SK-N-SH (cell line): Measurements from ENCODE around the gene UCKL1. TPM values are rescaled to one million over a fixed set of nuclear protein-coding genes. Genes with fewer than 3 reads are reported as not detected.

Experiments used
- CTCF ChIA-PET: fragments of 300-600, 350-600 bp; formaldehyde crosslinking; extraction: SDS; loops from one replicate; lab custom pipeline; 2021; lab: Yijun Ruan, JAX
- POLR2A ChIA-PET: fragments of 350-600 bp; sonication (Branson Sonifier 250); formaldehyde crosslinking; extraction: SDS; loops from one replicate; lab custom pipeline; 2020; ENCODE audit warnings: antibody characterized with exemption, inconsistent platforms; lab: Yijun Ruan, JAX
- DNase-seq: peaks from one replicate; pipeline ENCODE4 v3.0.0; 2012
- H2AFZ ChIP-seq: fragments of 200-600 bp; sonication (generic); 2 replicates; pipeline ENCODE4 v1.8.1; 2016; ENCODE audit warnings: antibody characterized with exemption, mild to moderate bottlenecking, low read depth
- H3F3A ChIP-seq: fragments of 200-600 bp; sonication (generic); replicated peaks from 2 replicates; pipeline ENCODE3; 2016; ENCODE audit warnings: antibody characterized with exemption, mild to moderate bottlenecking; ENCODE audit not compliant: insufficient read depth
- H3K27ac ChIP-seq, 2 experiments: fragments of 200-500 bp in 1 of 2; fragments of 200-600 bp in 1 of 2; sonication (Bioruptor generic) in 1 of 2; sonication (generic), shearing (Covaris generic) in 1 of 2; 2 replicates each; pipeline versions ENCODE4 v1.5.1 to v1.6.1; 2014 to 2016; ENCODE audit warnings: low read depth in 2 of 2, inconsistent platforms in 1 of 2, low read length in 1 of 2, mild to moderate bottlenecking in 1 of 2, mixed read lengths in 1 of 2
- H3K27me3 ChIP-seq: fragments of 200-600 bp; sonication (generic), shearing (Covaris generic); 2 replicates; pipeline ENCODE4 v1.6.1; 2016; ENCODE audit warnings: mixed run types; ENCODE audit not compliant: insufficient read depth
- H3K36me3 ChIP-seq, 2 experiments: fragments of 200-500 bp in 1 of 2; fragments of 200-600 bp in 1 of 2; sonication (Bioruptor generic) in 1 of 2; sonication (generic) in 1 of 2; replicated peaks in 1 of 2; 2 replicates each; pipeline versions ENCODE3 to v1.5.1; 2014 to 2016; ENCODE audit warnings: low read length in 1 of 2, mild to moderate bottlenecking in 1 of 2; ENCODE audit not compliant: insufficient read depth in 2 of 2, control insufficient read depth in 1 of 2
- H3K4me1 ChIP-seq, 2 experiments: fragments of 200-500 bp in 1 of 2; fragments of 200-600 bp in 1 of 2; sonication (Bioruptor generic) in 1 of 2; sonication (generic), shearing (Covaris generic) in 1 of 2; 2 replicates each; pipeline versions ENCODE4 v1.5.1 to v1.6.1; 2014 to 2016; ENCODE audit warnings: low read depth in 1 of 2, low read length in 1 of 2, mixed run types in 1 of 2; ENCODE audit not compliant: insufficient read depth in 2 of 2, control insufficient read depth in 1 of 2
- H3K4me2 ChIP-seq: fragments of 200-600 bp; sonication (generic), shearing (Covaris generic); 2 replicates; pipeline ENCODE4 v1.6.1; 2017; ENCODE audit warnings: mixed run types
- H3K4me3 ChIP-seq, 2 experiments: fragments of 200-500 bp in 1 of 2; fragments of 200-600 bp in 1 of 2; sonication (Bioruptor generic) in 1 of 2; sonication (generic), shearing (Covaris generic) in 1 of 2; 2 replicates each; pipeline versions ENCODE4 v1.5.1 to v1.8.1; 2014 to 2016; ENCODE audit warnings: low read depth in 2 of 2, inconsistent platforms in 1 of 2, low read length in 1 of 2, mild to moderate bottlenecking in 1 of 2, mixed read lengths in 1 of 2, moderate library complexity in 1 of 2
- H3K79me2 ChIP-seq: fragments of 200-600 bp; sonication (generic); 2 replicates; pipeline ENCODE4 v1.8.1; 2017; ENCODE audit warnings: mild to moderate bottlenecking; ENCODE audit not compliant: insufficient read depth
- H3K9ac ChIP-seq: fragments of 200-600 bp; sonication (generic); 2 replicates; pipeline ENCODE4 v1.6.1; 2017; ENCODE audit warnings: mixed run types
- H3K9me2 ChIP-seq: fragments of 200-600 bp; sonication (generic); 2 replicates; pipeline ENCODE4 v1.6.1; 2017; ENCODE audit warnings: mixed run types
- H3K9me3 ChIP-seq: fragments of 200-600 bp; sonication (generic); 2 replicates; pipeline ENCODE4 v1.6.1; 2017; ENCODE audit warnings: mixed run types, mild to moderate bottlenecking, moderate library complexity
- H4K20me1 ChIP-seq: fragments of 200-600 bp; sonication (generic); 2 replicates; pipeline ENCODE4 v1.6.1; 2017; ENCODE audit warnings: mild to moderate bottlenecking, mixed run types; ENCODE audit not compliant: insufficient read depth
- CHD2 ChIP-seq: fragments of 150-350 bp; IDR thresholded peaks from 2 replicates; pipeline ENCODE4 v1.6.1; 2018; ENCODE audit warnings: low read length; ENCODE audit not compliant: partially characterized antibody
- ELF1 ChIP-seq: IDR thresholded peaks from 2 replicates; pipeline ENCODE4 v1.4.0; 2012
- FOSL2 ChIP-seq: IDR thresholded peaks from 2 replicates; pipeline ENCODE4 v1.4.0; 2012; ENCODE audit warnings: low read depth, mild to moderate bottlenecking, moderate library complexity, borderline replicate concordance
- GABPA ChIP-seq: IDR thresholded peaks from 2 replicates; pipeline ENCODE4 v1.4.0; 2012; ENCODE audit warnings: low read depth, mild to moderate bottlenecking
- MXI1 ChIP-seq: IDR thresholded peaks from 2 replicates; pipeline ENCODE4 v1.6.1; 2012; ENCODE audit warnings: mild to moderate bottlenecking, low read depth, low read length, improper control_type of control experiment
- NFIC ChIP-seq: IDR thresholded peaks from 2 replicates; pipeline ENCODE4 v1.4.0; 2012; ENCODE audit warnings: borderline replicate concordance
- NRF1 ChIP-seq: IDR thresholded peaks from 2 replicates; pipeline ENCODE4 v1.6.1; 2012; ENCODE audit warnings: low read depth, mild to moderate bottlenecking, low read length
- RAD21 ChIP-seq: IDR thresholded peaks from 2 replicates; pipeline ENCODE4 v1.6.1; 2012; ENCODE audit warnings: mild to moderate bottlenecking, low read length
- RCOR1 ChIP-seq: fragments of 150-350 bp; IDR thresholded peaks from 2 replicates; pipeline ENCODE4 v1.6.1; 2017; ENCODE audit warnings: antibody characterized with exemption, low read length
- RFX5 ChIP-seq: IDR thresholded peaks from 2 replicates; pipeline ENCODE4 v1.6.1; 2012; ENCODE audit warnings: mild to moderate bottlenecking, improper control_type of control experiment, low read length
- SIN3A ChIP-seq: IDR thresholded peaks from 2 replicates; pipeline ENCODE4 v1.6.1; 2012; ENCODE audit warnings: low read depth, mild to moderate bottlenecking, low read length, moderate library complexity, borderline replicate concordance
- TAF1 ChIP-seq: IDR thresholded peaks from 2 replicates; pipeline ENCODE4 v1.6.1; 2012; ENCODE audit warnings: low read depth, mild to moderate bottlenecking, low read length, moderate library complexity, borderline replicate concordance
- TCF12 ChIP-seq: IDR thresholded peaks from 2 replicates; pipeline ENCODE4 v1.4.0; 2012
- WGBS: methylation state at CpG from one replicate; pipeline ENCODE4 v1.1.6; 2017; ENCODE audit warnings: low lambda C conversion rate; 5-methylcytosine and 5-hydroxymethylcytosine counted together
- polyA plus RNA-seq, 3 experiments: library from polyadenylated mRNA; depleted of rRNA; stranded (reverse); fragments of >200 nt; gene quantifications; 2 replicates each; pipeline ENCODE4 v1.2.3, GENCODE V29; 2012
- TF ChIP-seq, protein P1 (sequence below): IDR thresholded peaks from 2 replicates; pipeline ENCODE4 v1.4.0; 2012; ENCODE audit warnings: low read depth, borderline replicate concordance
- TF ChIP-seq, protein P2 (sequence below): IDR thresholded peaks from 2 replicates; pipeline ENCODE4 v1.6.1; 2012; ENCODE audit warnings: mild to moderate bottlenecking, low read depth, low read length, moderate library complexity
- TF ChIP-seq, protein P3 (sequence below): fragments of 150-350 bp; IDR thresholded peaks from 2 replicates; pipeline ENCODE4 v1.6.1; 2016; ENCODE audit warnings: mild to moderate bottlenecking, low read depth, low read length
- TF ChIP-seq, protein P4 (sequence below): fragments of 200-600 bp; sonication (generic); IDR thresholded peaks from 2 replicates; pipeline ENCODE4 v1.6.1; 2017; ENCODE audit warnings: antibody characterized with exemption, mild to moderate bottlenecking, moderate library complexity

UCKL1 gene
- polyA plus RNA-seq, 1 of the 3 experiments (the other 2 are of a cell fraction): 71.6 TPM

DNA sequence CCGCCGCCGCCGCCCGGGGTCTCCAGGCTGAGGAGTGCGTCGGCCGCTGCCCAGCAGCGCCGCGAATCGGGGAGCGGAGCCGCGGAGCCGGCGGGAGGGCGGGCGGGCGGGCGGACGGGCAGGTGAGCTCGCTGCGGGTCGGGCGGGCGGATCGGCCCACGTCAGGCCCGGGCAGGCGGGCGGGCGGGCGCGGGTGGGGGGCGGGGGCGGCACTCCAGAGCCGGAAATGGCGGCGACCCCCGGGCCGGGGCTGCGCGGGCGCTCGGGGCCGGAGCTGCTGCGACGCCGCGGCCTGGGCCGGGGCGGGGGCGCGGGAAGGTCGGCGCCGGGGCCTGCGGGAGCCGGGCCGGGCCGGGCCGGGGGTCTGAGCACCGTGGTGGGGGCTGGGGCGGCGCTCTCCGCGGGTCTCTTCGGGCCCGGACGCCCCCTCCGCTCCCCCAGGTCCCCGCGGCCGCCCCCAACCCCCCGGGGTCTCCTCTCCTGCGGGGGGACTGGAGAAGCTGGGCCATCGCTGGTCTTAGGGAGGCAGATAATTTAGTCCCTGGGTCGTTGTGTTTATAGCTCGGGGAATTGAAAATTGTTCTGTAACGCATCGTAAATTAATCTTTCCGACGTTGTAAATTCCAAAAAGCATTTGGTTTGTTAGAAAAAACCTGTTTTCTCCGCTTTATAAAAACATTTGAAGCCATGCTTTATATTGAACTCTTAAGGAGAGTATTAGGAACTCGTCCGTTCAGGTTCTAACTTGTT, 60.8 kb downstream of the UCKL1 start:
- H3K79me2 ChIP-seq: peaks cover 50% of the 10 kb centered on the region
- no peak for DNase-seq
- peak overlapping the region; percentile 69 for H3K9ac ChIP-seq
- H3F3A ChIP-seq: peaks cover 25% of the 10 kb centered on the region
- peak overlapping the region; percentile 83 for H3K4me2 ChIP-seq
- ChIA-PET POLR2A (no interaction called here), CTCF (interaction anchor here (0.6 to 2.2 kb wide), 8 partner anchors 11 to 357 kb away, joined by 3 to 7 read pairs (median 3); partner anchors contain the start of gene PRPF6)
- peaks cover 7 to 15% of the 10 kb centered on the region in 2 experiments; a peak in 3 of 4 replicates for H3K4me1 ChIP-seq
- H3K4me3 ChIP-seq: peak overlapping the region; percentile 54 to 71
- H4K20me1 ChIP-seq: peaks cover 56% of the 10 kb centered on the region
- no peak overlapping the region; the same call in 1 of the 2 replicates for H2AFZ ChIP-seq
- no peaks in the 10 kb centered on the region for H3K9me2 ChIP-seq
- 4% methylated on average over 11 of the region's 87 CpGs for WGBS
- peaks cover 0 to 12% of the 10 kb centered on the region in 2 experiments for H3K36me3 ChIP-seq
- H3K27ac ChIP-seq: peak overlapping the region in 1 of 2 experiments; percentile 28; a peak in 2 of 4 replicates
- no peaks in the 10 kb centered on the region for H3K9me3 ChIP-seq
- no peaks in the 10 kb centered on the region for H3K27me3 ChIP-seq
- TF ChIP-seq RAD21: no peak
- no peak for TF ChIP-seq NFIC
- no peak for TF ChIP-seq NRF1
- TF ChIP-seq, protein P1, sequence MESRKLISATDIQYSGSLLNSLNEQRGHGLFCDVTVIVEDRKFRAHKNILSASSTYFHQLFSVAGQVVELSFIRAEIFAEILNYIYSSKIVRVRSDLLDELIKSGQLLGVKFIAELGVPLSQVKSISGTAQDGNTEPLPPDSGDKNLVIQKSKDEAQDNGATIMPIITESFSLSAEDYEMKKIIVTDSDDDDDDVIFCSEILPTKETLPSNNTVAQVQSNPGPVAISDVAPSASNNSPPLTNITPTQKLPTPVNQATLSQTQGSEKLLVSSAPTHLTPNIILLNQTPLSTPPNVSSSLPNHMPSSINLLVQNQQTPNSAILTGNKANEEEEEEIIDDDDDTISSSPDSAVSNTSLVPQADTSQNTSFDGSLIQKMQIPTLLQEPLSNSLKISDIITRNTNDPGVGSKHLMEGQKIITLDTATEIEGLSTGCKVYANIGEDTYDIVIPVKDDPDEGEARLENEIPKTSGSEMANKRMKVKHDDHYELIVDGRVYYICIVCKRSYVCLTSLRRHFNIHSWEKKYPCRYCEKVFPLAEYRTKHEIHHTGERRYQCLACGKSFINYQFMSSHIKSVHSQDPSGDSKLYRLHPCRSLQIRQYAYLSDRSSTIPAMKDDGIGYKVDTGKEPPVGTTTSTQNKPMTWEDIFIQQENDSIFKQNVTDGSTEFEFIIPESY: no peak
- TF ChIP-seq, protein P2, sequence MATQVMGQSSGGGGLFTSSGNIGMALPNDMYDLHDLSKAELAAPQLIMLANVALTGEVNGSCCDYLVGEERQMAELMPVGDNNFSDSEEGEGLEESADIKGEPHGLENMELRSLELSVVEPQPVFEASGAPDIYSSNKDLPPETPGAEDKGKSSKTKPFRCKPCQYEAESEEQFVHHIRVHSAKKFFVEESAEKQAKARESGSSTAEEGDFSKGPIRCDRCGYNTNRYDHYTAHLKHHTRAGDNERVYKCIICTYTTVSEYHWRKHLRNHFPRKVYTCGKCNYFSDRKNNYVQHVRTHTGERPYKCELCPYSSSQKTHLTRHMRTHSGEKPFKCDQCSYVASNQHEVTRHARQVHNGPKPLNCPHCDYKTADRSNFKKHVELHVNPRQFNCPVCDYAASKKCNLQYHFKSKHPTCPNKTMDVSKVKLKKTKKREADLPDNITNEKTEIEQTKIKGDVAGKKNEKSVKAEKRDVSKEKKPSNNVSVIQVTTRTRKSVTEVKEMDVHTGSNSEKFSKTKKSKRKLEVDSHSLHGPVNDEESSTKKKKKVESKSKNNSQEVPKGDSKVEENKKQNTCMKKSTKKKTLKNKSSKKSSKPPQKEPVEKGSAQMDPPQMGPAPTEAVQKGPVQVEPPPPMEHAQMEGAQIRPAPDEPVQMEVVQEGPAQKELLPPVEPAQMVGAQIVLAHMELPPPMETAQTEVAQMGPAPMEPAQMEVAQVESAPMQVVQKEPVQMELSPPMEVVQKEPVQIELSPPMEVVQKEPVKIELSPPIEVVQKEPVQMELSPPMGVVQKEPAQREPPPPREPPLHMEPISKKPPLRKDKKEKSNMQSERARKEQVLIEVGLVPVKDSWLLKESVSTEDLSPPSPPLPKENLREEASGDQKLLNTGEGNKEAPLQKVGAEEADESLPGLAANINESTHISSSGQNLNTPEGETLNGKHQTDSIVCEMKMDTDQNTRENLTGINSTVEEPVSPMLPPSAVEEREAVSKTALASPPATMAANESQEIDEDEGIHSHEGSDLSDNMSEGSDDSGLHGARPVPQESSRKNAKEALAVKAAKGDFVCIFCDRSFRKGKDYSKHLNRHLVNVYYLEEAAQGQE: no peak
- no peak for TF ChIP-seq ELF1
- no peak for TF ChIP-seq TCF12
- TF ChIP-seq RCOR1: no peak
- TF ChIP-seq, protein P3, sequence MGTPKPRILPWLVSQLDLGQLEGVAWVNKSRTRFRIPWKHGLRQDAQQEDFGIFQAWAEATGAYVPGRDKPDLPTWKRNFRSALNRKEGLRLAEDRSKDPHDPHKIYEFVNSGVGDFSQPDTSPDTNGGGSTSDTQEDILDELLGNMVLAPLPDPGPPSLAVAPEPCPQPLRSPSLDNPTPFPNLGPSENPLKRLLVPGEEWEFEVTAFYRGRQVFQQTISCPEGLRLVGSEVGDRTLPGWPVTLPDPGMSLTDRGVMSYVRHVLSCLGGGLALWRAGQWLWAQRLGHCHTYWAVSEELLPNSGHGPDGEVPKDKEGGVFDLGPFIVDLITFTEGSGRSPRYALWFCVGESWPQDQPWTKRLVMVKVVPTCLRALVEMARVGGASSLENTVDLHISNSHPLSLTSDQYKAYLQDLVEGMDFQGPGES: no peak
- TF ChIP-seq TAF1: no peak
- TF ChIP-seq FOSL2: no peak
- TF ChIP-seq RFX5: no peak
- TF ChIP-seq, protein P4, sequence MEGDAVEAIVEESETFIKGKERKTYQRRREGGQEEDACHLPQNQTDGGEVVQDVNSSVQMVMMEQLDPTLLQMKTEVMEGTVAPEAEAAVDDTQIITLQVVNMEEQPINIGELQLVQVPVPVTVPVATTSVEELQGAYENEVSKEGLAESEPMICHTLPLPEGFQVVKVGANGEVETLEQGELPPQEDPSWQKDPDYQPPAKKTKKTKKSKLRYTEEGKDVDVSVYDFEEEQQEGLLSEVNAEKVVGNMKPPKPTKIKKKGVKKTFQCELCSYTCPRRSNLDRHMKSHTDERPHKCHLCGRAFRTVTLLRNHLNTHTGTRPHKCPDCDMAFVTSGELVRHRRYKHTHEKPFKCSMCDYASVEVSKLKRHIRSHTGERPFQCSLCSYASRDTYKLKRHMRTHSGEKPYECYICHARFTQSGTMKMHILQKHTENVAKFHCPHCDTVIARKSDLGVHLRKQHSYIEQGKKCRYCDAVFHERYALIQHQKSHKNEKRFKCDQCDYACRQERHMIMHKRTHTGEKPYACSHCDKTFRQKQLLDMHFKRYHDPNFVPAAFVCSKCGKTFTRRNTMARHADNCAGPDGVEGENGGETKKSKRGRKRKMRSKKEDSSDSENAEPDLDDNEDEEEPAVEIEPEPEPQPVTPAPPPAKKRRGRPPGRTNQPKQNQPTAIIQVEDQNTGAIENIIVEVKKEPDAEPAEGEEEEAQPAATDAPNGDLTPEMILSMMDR: no peak
- no peak for TF ChIP-seq CHD2
- TF ChIP-seq SIN3A: no peak
- TF ChIP-seq MXI1: no peak
- TF ChIP-seq GABPA: no peak
